Measurements from ENCODE around the gene EHD4. TPM values are rescaled to one million over a fixed set of nuclear protein-coding genes. Genes with fewer than 3 reads are reported as not detected.

Gene EHD4
- total RNA-seq, 1 donor from 2014 or later = 23.8 TPM

GRCh38 chr15:41927536-41927935 is 44.8 kb downstream of the EHD4 start:
- Mint-ChIP-seq H3K36me3 (ENCODE audit: low read depth) (peaks cover 9% of the 10 kb centered on the region), H3K27ac (ENCODE audit: unreplicated experiment) (no peak overlapping the region), H3K4me3 (ENCODE audit: unreplicated experiment) (no peak overlapping the region), H3K9me3 (ENCODE audit: low read depth) (no peaks in the 10 kb centered on the region), H3K4me1 (ENCODE audit: low read depth) (peaks cover 70% of the 10 kb centered on the region), H3K27me3 (ENCODE audit: low read depth) (no peaks in the 10 kb centered on the region)
- TF ChIP-seq CTCF (IDR thresholded peaks at IDR 0.05) = no peak
- no peak for DNase-seq (ENCODE audit: low spot score)

- no peak for DNase-seq (ENCODE audit: low spot score)
- TF ChIP-seq CTCF (IDR thresholded peaks at IDR 0.05) = no peak
- peaks cover 9% of the 10 kb centered on the region for H3K36me3 Mint-ChIP-seq (ENCODE audit: low read depth)
- H3K4me3 Mint-ChIP-seq (ENCODE audit: unreplicated experiment) = no peak overlapping the region
- H3K27ac Mint-ChIP-seq (ENCODE audit: unreplicated experiment) = peak overlapping the region; percentile 75
- H3K4me1 Mint-ChIP-seq (ENCODE audit: low read depth) = peaks cover 72% of the 10 kb centered on the region
- H3K9me3 Mint-ChIP-seq (ENCODE audit: low read depth) = no peaks in the 10 kb centered on the region
- no peaks in the 10 kb centered on the region for H3K27me3 Mint-ChIP-seq (ENCODE audit: low read depth)
Measured at GRCh38 chr15:41926185-41927056, 45.9 kb downstream of the EHD4 start.

GRCh38 chr15:41925086-41925608 is 47.2 kb downstream of the EHD4 start:
- DNase-seq (ENCODE audit: low spot score) = no peak
- Mint-ChIP-seq H3K4me3 (ENCODE audit: unreplicated experiment) (no peak overlapping the region), H3K27me3 (ENCODE audit: low read depth) (no peaks in the 10 kb centered on the region), H3K36me3 (ENCODE audit: low read depth) (peaks cover 9% of the 10 kb centered on the region), H3K4me1 (ENCODE audit: low read depth) (peaks cover 74% of the 10 kb centered on the region), H3K27ac (ENCODE audit: unreplicated experiment) (no peak overlapping the region), H3K9me3 (ENCODE audit: low read depth) (no peaks in the 10 kb centered on the region)
- TF ChIP-seq CTCF (IDR thresholded peaks at IDR 0.05) = no peak

GRCh38 chr15:41923401-41923997 is 48.9 kb downstream of the EHD4 start:
- no peak for TF ChIP-seq CTCF (IDR thresholded peaks at IDR 0.05)
- Mint-ChIP-seq H3K9me3 (ENCODE audit: low read depth) (no peaks in the 10 kb centered on the region), H3K27me3 (ENCODE audit: low read depth) (no peaks in the 10 kb centered on the region), H3K4me1 (ENCODE audit: low read depth) (peaks cover 74% of the 10 kb centered on the region), H3K27ac (ENCODE audit: unreplicated experiment) (no peak overlapping the region), H3K36me3 (ENCODE audit: low read depth) (peaks cover 11% of the 10 kb centered on the region), H3K4me3 (ENCODE audit: unreplicated experiment) (no peak overlapping the region)
- no peak for DNase-seq (ENCODE audit: low spot score)

- Mint-ChIP-seq H3K36me3 (ENCODE audit: low read depth) (peaks cover 16% of the 10 kb centered on the region), H3K9me3 (ENCODE audit: low read depth) (no peaks in the 10 kb centered on the region), H3K27ac (ENCODE audit: unreplicated experiment) (no peak overlapping the region), H3K27me3 (ENCODE audit: low read depth) (no peaks in the 10 kb centered on the region), H3K4me1 (ENCODE audit: low read depth) (peaks cover 75% of the 10 kb centered on the region), H3K4me3 (ENCODE audit: unreplicated experiment) (no peak overlapping the region)
- no peak for TF ChIP-seq CTCF (IDR thresholded peaks at IDR 0.05)
- DNase-seq (ENCODE audit: low spot score) = no peak
Measured at GRCh38 chr15:41922353-41922752, 50.0 kb downstream of the EHD4 start.
